SKM-1 treated with dmso at 0.1 percent for 144 hours (cell line): ENCODE results near the gene KDM7A.
"Not testable (repeated sequence)": the region's sequence is repeated elsewhere in the genome, so short reads cannot be mapped to it uniquely, and the experiment has no call there.

ENCODE experiments used
- DNase-seq: peaks from one replicate; lab custom pipeline; 2025; ENCODE audit not compliant: unreplicated experiment; lab: John Stamatoyannopoulos, UW

Gene KDM7A

DNA sequence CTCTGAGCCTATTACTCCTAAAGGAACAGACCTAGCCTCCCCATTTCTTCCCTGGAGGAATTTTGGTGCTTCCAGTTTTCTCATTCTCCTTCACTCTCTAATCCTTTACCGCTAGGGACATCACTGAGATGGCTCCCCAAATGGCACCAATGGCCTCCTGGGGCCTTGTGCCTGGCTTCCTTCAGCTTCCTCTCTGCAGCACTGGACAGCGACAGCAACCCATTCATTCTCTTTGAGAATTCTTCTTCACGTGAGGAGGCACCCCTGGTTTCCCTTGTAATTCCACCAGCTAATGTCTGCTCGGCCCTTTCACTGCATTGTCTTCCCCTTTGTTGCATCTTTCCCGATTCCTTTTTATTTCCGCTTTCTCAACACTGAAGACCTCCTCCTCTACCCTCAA, 24.6 kb upstream of the KDM7A start:
- DNase-seq = no peak

DNA sequence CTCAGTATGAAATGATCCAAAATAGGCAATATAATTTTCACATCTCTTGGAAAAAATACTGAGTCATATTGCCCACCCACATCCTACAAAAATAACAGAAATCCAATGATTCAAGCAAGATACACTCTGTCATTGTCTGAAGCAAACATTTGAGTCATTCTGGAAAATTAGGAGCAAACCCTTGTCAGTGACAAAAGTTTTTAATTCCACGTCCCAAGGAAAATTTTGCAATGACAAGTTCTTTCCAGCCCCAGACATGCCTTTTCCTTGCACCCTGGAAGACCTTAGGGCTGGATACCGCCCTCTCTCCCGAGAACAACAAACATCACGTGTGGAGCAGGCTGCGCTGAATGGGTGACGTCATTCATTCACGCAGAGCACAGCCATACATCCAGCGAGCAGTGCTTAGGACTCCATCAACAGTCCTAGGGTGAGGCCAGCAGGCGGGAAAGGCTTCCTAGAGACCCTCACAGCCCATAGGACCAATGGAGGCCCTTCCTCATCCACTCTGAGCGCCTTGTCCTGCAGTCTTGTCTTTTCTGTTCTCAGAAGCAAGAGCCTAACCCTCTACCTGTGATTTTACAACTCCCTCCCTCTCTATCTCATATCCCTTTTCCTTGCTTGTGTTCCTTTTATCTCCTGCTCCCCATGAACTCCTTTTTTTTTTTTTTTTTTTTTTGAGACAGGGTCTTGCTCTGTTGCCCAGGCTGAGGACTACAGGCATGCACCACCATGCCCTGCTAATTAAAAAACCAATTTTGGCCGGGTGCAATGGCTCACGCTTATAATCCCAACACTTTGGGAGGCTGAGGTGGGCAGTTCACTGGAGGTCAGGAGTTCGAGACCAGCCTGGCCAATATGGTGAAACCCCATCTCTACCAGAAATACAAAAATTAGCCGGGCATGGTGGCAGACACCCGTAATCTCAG, 23.5 kb upstream of the KDM7A start:
- no peak for DNase-seq

DNA sequence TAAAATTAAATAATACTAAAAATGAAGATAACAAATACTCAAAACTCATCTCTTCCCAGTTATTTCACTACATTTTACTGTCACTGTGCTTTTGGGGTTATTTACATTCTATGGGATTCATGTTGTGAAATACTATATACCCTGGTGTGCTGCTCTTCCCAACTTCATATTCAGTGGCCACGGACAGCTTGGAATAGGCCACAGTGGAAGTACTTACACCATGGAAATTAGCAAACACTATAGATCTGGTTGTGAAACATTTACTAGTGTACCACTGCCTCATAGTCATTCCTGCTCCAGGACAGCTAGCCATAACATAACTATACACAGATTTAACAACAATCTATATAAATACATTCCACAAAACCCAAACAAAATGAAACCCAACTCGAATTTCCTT, 21.2 kb upstream of the KDM7A start:
- DNase-seq = no peak

DNA sequence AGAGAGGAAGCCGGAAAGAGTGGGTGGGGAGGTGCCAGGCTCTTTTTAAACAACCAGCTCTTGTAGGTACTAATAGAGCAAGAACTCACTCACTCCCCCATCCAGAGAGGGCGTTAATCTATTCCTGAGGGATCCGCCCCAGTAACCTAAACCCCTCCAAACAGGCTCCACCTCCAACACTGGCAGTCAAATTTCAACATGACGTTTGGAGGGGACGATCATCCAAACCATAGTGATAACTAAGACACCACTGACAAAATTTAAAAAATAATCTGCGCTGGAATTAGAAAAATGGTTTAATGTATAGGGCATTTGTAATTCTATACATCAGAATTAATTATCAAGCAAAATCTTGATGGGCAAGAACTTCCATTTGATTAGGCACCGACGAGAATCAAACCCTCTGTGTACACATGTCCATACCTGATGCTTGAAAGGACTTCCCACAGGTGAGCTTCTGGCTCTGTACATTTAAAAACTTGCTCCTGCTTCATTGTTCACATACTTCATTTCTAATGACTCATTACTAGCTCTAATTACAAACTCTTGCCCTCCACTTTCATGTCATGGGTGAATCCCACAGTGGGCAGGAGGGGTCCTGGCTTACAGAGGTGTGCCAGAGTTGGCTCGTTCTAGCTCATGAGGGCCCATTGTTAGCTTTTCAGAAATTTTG, 20.6 kb upstream of the KDM7A start:
- DNase-seq = no peak

DNA sequence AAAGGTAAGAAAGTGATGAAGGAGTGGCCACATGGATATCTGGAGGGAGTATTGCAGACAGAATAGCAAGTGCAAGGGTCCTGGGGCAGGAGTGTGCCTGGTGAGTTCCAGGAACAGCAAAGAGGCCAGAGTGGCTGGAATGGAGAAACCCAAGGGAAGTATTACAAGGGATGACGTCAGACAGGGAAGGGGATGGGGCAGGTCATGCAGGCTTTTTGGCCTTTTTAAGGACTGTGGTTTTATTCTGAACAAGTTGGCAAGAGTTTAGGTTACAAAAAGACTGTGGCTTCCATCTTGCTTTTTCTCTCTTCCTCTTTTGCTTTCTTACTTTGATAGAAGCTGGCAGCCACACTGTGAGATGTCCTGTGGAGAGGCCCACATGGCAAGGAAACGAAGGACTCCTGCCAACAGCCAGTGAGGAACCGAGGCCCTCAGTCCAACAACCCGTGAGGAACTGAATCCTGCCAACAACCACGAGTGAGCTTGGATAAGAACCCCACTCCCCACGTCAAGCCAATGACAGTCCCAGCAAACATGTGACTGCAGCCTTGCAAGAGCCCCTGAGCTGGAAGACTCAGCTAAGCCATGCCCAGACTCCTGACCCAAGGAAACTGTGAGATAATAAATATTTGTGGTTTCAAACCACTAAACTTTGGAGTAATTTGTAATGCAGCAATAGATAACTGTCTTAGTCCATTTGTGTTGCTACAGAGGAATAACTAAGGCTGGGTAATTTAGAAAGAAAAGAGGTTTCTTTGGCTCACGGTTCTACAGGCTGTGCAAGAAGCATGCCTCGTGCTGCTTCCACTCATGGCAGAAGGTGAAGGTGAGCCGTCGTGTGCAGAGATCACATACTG, 19.8 kb upstream of the KDM7A start:
- no peak for DNase-seq

DNA sequence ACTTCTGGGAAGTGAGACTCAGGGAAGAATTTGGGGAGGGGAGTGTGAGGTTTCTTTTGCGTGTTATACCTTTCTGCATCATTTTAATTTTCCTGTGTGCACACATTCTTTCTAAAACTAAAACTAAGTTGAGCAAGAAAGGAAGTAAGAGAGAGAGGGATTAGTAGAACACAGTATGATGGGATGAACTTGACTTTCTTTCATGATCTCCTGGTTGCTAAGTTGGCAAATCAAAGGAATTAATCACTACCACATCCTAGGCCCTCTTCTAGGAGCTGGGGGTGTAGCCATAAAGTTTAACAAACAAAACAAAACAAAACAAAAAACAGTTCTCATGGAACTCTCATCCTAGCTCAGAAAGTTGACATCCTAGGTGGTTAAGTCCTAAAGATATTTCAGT, 19.1 kb upstream of the KDM7A start:
- no peak for DNase-seq

DNA sequence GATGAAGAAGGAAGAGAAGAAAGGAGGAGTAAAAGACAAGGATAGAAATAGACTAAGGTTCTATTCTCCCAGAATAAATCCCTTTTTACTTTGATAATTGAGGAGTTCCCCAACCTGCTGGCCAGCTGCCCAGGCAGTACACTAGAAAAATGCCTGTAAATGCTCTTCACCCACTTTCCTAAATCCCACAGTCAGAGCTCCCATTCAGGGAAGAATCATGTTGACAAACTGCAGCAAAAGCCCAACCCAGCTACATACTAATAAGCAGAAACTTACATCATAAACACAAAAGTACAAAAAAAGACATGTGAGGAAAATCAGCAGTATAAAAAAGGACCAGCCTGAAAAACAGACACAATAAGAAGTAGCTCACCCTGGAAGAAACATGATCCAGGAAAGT, 15.8 kb upstream of the KDM7A start:
- DNase-seq = no peak

DNA sequence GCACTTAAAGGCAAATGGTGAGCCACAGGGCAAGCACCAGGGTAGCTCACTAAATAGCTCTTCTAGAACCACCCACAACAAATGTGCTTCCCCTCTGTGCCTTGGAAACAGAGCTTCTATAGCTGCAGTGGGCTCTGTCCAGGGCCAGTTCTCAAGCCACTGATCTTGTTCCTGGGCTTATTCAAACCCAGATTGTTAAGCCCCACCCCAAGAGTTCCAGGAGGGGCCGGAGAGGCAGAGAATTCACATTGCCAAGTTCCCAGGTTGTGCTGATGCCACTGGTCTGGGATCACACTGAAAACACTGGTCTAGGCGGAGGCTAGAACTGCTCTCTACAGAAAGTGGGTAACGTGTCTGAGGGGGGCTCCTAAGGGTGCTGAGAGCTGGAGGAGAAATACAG, 15.4 kb upstream of the KDM7A start:
- no peak for DNase-seq

DNA sequence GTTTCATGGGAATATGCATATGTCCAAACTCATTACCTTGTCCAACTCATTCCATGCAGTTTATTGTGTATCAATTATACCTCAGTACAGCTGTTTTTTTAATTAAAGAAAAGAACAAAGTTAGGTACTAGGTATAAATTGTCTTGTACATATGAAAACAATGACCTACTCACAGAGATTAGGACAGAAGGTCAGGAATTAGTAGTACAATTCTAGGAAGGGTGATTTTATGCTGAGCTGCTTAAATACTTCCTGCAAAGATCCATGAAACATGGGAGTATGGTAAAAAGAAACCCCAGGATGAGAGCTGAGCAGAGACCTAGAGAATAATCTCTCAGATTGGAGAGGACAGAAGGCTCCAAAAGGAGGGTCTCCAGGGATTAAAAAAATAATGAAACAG, 13.8 kb upstream of the KDM7A start:
- DNase-seq = no peak

DNA sequence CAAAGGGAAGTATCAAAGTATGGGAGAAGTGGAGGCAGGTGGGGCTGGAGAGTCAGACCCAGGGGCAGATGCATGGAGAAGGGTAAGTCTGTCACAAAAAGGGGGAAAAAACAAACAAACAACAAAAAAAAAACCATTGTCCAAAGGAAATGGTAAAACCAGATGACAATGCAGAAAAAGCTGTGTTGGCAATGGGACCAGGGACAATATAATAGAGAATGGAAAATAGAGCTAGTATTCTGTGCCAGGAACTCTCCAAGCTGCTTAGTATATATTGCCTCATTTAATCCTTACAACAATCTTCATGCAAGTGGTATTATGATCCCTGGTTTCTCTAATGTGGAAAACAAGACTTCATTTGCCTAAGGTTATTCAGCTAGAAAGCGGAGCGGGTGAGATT, 13.1 kb upstream of the KDM7A start:
- DNase-seq = no peak

DNA sequence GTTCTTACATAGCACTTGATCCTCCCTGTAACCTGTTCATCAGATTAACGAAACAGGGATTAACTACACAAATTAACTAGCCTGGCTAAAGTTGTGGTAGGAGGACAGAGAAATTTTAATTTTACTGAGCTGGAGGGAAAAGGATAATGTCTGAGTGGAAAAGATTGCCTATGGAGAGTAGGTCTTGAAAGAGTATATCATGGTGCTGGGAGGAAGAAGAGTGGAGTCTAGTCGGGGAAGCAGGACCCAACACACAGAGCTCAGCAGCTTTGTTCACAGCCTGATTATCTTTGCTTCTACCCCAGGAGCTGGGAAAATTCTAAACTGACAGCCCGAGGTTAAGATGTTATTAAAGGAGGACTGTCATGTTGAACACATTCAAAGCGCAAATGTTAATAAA, 6.1 kb upstream of the KDM7A start:
- no peak for DNase-seq

DNA sequence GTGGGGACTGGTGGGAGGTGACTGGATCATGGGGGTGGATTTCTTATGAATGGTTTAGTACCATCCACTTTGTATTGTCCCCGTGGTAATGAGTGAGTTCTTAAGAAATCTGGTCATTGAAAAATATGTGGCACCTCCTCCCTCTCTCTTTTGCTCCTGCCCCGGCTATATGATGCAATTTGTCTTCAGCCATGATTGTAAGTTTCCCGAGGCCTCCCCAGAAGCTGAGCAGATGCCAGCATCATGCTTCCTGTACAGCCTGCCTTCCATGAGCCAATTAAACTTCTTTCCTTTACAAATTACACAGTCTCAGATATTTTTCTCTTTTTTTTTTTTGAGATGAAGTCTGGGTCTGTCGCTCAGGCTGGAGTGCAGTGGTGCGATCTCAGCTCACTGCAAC, 2.6 kb upstream of the KDM7A start:
- DNase-seq = no peak

DNA sequence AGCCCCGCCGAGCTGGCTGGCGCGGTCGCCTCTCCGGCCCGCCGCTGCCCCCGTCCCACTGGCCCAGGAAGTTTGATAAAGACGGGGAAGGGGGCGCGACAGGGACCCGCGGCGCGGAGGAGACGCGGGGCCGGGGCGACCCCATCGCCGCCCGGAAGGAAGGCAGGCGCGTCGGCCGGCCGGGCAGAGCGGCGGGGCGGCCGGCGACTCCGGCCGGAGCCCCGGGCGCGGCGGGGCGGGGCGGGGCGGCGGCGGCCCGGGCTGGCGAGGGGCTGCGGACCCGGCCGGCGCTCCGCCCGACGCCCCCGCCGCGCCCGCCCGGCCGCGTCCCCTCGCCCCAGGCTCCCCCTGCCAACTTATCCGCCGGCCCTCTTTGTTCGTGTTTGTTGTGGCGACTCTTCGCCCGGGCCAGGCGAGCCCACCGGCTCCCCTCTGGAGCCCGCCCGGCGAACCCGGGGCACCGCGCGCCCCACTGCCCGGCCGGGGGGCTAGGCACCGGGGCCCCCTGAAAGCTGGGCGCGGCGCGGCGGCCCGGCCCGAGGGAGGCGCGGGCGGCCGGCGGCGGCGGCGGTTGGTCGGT, 571 bp downstream of the KDM7A start:
- no peak for DNase-seq

DNA sequence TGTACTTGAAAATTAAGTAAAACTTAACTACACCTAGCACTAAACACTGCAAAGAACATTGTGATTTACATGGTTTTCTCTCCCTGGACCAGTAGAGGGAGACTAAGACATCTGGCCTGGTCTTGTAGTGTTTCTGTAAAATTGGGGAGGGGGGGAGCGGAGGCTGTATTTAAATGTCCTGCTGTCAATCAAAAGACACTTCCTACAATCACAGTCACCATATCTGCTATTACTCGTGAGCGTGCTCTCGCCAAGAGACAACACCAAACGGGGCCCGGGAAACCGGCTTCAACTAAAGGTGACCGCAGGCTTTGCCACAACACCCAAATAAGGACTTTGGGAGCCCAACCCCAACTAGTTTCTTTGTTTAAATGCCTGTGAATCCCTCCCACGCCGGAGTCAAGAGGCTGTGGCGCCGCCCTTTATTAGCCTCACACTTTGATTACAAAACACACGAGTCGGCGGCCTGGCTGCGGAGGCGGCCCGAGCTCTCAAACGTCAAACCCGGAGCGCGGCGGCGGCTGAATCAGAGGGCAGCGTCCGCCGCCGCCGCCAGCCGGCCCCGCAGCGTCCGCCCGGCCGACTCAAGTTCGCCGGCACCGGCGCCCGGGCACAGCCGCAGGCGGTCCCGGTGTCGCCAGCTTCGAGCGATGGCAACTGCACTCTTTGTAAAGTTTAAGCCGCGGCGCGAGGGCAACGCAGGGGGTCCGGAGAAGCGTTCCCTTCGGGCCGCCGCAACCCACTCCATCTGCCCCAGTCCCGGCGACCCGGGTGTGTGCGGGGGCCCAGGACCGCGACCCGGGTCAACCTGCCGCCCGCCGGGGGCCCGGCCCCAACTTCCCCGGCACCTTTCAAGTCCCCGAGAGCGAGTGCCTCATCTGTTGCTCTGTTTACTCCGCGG, 1.3 kb downstream of the KDM7A start:
- DNase-seq = peak; percentile 94

DNA sequence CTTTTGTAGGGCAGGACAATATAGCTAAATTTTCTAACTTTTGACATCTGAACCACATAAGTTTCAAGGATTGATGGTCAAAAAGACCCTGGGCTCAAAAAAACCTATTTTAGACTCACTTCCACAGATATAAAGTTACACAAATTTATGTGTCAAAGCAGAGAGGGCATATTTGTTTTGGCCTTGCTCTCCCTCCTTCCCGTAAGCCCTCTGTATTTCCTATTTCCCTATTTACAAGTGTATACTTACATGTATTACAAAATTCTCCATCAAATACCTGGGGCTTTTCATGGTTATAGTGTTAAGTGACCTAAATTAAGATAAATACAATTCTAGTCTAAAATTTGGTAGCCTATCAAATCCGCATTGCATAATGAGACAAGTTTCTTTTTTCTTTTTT, 2.6 kb downstream of the KDM7A start:
- no peak for DNase-seq

DNA sequence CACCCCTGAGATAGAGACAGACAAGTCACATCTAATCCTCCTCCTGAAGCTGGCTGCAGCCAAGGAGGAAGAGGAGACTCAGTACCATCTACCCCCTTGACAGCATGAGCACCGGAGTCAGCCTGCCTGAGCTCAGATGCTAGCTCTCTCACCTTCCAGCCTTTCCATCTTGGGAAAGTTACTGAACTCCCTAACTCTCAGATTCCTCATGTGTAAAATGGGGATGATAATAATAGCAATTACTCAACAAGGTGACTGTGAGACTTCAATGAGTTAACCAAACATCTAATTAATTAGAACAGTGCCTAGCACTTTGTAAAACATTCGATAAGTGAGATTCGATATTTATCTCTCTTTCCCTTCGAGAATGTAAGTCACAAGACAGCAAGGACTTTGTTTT, 6.4 kb downstream of the KDM7A start:
- no peak for DNase-seq

DNA sequence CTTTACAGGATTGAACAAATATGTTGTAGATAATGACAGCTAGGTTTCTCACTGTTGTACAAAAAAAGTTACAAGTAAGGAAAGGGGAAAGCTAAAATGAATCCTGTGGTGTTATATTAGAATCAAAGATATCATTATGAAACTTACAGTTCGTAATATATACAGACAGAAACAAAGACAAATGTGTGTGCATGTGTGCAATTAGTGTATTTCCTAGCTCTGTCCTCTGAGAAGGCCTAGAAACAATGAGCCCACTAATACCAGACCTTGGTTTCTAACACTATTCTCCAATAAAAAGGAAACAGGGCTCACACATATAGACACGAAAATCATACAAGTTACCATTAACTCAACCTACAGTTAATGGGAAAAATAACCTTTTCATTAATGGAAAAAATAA, 8.0 kb downstream of the KDM7A start:
- DNase-seq = no peak

DNA sequence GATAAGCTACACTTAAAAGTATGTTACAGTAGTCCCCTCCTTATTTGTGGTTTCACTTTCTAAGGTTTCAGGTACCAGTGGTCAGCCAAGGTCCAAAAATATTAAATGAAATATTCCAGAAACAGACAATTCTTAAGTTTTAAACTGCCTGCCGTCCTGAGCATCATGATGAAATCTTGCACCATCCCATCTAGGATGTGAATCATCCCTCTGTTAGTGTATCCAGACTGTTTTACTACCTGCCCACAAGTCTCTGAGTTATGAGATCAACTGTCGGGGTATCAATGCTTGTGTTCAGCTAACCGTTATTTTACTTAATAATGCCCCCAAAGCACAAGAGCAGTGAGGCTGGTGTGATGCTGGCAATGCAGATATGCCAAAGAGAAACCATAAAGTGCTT, 11.4 kb downstream of the KDM7A start:
- no peak for DNase-seq

DNA sequence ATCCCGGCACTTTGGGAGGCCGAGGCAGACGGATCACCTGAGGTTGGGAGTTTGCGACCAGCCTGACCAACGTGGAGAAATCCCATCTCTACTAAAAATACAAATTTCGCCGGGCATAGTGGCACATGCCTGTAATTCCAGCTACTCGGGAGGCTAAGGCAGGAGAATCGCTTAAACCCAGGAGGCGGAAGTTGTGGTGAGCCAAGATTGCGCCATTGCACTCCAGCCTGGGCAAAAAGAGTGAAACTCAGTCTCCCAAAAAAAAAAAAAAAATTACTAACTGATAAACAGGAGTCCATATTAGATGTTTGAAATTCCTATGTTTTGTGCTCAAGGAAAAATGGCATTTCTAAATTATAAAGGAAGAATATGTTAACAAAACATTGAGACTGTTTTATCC, 14.7 kb downstream of the KDM7A start:
- not testable (repeated sequence) for DNase-seq

DNA sequence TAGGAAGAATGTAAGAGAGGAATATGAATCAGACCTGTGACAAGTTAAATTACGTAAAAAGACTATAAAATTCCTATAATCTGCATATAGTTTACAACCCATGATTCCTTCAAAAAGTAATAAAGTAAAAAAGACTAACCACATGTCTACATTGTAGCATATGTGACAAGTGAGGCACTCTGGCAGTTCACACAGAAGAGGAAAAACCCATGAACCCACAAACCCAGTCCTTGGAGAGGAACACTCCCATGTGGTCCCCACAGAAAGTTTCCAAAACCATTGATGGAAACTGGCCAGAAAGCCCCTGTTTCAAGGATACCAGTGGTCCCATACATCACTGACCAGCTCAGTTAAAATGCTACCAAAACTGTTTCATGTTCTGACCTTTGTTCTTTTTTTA, 15.7 kb downstream of the KDM7A start:
- DNase-seq = no peak
